Activated effector memory CD4-positive, alpha-beta T cell treated with Interleukin-2 at 50 U/mL for 16 hours (primary cell): Measurements from ENCODE around the gene MRPS18B.
A peak's percentile ranks its signal among the peaks of the same experiment; 100 is the strongest.
"Not testable (repeated sequence)": the region's sequence is repeated elsewhere in the genome, so short reads cannot be mapped to it uniquely, and the experiment has no call there.

ENCODE experiments used
- DNase-seq: peaks from one replicate; pipeline ENCODE4 v3.0.0-alpha.2; 2020

The MRPS18B gene

DNA sequence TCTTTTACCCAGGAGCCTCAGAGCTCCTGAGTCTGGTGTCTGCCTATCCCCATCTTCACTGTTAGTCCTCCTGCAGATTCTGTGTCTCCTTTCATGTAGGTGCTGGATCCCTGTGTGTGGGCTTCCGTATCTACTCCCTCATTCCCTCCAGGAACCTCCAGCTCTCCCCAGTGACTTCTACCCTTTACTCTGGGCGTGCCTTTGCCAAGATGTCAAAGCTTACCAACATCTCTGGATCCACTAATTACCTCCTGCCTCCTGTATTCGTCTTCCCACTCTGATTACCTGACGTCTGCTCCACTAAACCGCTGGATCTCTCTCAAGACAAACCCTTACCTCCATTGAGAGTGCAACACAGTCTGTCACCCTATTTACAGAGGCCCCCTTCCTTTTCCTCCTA, 27.1 kb downstream of the MRPS18B start:
- no peak for DNase-seq

DNA sequence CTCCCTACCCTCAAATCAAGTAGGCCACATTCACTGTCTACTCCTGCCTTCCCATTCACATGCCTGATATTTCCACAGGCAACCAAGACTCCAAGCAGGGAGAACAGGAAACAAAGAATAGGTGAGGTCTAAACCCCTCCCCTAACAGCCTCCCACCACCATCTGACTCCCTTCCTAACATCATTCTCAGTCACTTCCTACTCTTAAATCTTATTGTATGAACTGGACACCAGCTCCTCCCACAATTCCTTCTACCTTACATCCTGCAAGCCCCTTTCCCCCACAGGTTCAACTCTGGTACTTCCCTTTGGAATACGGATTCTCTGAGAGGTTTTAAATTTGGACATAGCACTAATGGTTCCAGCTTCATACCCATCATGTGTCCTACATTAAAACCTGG, 28.3 kb downstream of the MRPS18B start:
- DNase-seq: no peak

DNA sequence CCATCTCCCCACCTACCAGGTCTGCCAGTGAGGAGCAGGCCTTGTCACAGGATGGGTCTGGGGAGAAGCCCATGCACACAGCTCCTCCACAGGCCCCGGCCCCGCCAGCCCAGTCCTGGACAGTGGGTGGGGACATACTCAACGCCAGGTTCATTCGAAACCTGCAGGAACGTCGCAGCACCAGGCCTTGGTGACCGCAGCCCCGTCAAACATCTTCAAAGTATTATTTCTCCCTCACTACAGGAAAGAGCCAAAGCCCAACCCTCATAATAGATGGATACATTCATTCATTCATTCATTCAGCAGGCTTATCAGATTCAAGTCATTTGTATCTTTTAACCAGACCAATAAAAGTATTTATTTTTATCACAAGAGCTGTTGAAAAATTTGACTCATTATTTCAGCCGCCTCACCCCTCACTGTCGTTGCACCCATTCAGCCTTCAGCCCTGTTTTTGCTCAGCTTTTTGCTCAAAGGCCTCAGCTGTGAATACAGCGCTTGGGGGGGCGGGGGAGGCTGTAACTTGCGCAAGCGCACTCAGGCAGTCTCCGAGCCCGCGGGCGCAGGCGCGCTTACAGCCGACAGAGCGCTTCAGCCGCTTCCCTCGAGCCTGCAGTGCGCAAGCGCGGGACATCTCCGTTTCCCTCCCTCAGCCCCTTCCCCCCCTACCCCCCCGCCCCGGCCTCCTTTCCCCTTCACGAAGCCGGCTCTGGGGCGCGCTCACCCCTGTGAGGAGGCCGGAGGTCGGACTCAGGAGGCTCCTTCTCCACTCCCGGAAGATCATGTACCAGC, 29.0 kb downstream of the MRPS18B start, which contains the start of gene C6orf136:
Gene C6orf136 (plus strand): TSS at position 684 of the 792 bp plus-strand sequence. CDS start 99 bp downstream, at position 783.
- DNase-seq: peak; percentile 90

DNA sequence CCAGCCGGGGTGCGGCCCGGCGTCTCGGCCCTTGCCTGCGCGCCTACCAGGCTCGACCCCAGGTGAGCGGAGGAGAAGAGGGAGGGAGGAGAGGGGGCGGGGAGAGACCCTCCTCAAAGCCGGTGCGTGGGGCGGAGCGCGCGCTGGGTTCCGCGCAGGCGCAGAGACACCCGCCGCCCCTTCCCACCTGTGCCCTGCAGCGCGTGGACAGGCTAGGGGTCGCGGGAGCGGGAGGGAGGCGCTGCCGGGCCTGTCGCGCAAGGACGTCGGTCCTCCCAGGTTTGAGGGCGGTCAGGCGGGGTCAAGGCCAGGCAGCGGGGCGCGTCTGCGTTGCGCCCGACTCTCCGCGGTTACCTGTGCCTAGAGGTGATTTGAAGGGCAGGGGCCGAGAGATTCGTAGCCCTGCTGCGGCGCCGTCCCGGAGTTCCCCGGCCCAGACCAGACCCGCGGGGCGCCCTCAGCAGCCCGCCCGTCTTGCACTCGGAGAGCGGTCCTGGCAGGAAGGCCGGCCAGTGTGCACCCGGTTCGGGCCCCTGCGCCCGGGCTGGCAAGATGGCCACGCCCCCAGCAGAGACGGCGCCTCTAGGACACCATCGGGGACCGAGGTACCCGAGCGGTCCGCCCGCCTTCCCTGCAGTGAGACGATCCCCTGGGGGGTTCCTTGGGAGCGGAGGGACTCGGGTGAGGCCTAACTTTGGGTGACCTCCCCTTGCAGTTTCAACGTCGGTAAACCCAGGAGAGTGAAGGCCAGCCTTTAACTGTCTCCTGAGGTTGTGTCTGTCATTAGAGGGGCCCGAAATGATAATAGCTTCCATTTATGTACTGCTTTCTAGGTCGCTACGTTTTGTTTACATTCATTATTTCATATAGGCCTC, 29.8 kb downstream of the MRPS18B start:
- DNase-seq: peak; percentile 62

DNA sequence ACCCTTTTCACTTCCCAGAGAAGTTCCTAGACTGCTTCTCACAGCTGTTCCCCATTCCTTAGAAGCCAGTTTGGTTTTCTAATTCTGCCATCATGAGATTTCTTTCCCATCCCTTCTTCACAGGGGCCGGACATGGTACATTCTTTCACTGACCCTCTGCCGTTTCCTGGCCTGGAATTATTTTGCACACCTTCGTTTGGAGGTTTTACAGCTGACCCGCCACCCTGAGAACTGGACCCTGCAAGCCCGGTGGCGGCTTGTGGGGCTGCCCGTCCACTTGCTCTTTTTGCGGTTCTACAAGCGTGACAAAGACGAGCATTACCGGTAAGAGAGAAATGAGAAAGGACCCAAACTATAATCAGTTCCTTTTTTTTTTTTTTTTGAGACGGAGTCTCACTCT, 33.5 kb downstream of the MRPS18B start:
- DNase-seq: no peak

DNA sequence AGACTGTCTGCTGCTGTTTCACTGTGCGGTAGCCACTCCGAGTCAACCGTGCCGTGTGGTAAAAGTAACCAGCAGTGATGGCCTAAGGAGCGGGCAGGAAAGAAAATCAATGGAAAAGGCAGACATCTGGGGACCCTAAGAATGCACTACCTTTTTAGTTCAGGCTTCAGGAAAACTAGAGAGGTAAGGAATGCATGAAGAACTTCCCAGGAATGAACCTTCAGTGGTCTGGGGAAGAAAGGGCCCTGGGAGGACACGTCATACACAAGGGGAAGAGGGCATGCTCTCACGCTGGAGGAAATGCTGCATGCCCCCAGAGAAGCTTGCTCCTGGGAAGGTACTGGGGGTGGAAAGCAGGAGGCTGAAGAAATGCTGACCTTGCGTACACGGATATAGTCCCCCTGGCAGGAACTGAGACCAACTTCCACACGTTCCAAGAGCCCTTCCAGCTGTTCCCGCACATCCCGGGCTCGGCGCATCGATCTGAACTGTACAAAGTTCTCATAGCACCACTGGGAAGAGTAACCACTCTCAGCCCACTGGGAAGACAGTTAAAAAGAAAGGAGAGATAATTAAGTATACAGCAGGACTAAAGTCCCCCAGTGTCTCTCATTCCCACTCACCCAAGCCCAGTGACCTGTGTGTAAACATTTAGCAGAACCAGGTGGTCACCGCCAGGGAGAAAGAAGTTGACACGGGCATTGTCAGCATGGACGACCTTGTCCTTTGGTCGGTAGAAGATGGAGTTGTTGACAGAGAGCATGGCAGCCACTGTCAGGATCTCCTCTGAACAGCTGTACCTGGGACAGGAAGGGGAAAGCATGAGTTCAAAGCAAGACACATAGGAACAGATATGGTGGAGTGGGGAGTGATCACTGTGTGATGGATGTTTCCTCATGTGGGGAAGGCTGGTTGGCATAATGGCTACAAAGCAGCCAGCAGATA, 37.4 kb downstream of the MRPS18B start:
- no peak for DNase-seq

DNA sequence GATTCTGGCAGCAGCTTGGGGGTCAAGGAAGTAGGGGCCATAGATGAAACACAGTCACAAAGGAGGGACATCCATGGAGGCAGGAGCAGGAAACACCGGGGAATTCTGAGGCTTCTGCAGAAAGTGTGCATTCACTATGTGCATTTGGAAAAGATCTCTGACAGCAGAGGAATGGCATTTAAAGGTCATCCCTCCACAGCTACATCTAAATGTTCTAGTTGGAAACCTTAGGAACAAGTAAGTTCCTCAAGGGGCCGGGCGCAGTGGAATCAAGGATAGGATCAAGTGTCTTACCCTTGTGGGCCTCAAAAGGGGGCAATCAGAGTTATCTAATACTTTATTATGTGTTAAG, 38.1 kb downstream of the MRPS18B start:
- DNase-seq: no peak

DNA sequence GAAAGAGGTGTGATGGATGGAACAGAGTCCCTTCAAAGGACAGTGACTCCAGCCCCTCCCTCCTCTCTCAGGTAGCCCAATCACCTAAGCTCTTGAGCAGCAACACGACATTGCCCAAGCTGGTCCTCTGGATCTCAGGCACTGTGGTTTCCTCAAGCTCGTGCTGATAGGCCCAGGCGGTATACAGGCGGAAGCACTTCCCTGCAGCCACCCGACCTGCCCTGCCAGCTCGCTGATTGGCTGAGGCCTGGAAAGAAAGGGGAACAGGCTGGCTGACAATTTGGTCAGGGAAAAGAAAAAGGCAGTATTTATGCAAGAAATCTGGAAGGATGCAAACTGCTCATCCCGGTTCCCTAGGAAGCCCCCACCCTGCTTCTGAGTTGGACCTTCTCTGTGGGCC, 38.9 kb downstream of the MRPS18B start:
- DNase-seq: no peak

DNA sequence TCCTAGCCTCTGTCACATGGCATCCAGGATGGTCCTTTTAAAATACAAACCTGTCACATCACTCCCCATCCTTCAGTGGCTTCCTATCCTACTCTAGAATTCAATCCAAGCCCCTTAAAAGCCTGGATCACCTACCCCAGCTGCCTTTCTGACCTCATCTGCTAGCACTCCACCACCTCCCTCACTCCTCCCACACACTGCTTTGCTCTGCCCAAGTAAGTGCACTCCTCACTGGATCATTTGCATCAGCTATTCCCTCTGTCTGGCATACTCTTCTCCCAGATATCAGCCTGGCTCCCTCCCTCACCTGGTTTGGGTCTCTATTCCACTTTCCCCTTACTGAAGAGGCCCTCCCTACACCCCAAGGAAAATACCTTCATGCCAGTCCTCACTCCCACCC, 39.8 kb downstream of the MRPS18B start:
- DNase-seq: no peak

DNA sequence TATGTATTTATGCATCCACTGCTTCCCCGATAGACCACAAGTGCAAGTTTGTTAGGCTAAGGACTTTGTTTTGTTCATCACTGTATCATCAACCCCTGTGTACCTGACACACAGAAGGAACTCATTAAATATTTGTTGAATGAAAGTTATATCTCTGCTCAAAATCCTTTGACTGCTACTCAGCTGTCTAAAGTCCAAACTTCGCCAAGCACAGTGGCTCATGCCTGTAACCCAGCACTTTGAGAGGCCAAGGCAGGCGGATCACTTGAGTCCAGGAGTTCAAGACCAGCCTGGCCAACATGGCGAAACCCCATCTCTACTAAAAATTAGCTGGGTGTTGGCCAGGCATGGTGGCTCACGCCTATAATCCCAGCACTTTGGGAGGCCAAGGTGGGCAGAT, 40.3 kb downstream of the MRPS18B start:
- DNase-seq: not testable (repeated sequence)

DNA sequence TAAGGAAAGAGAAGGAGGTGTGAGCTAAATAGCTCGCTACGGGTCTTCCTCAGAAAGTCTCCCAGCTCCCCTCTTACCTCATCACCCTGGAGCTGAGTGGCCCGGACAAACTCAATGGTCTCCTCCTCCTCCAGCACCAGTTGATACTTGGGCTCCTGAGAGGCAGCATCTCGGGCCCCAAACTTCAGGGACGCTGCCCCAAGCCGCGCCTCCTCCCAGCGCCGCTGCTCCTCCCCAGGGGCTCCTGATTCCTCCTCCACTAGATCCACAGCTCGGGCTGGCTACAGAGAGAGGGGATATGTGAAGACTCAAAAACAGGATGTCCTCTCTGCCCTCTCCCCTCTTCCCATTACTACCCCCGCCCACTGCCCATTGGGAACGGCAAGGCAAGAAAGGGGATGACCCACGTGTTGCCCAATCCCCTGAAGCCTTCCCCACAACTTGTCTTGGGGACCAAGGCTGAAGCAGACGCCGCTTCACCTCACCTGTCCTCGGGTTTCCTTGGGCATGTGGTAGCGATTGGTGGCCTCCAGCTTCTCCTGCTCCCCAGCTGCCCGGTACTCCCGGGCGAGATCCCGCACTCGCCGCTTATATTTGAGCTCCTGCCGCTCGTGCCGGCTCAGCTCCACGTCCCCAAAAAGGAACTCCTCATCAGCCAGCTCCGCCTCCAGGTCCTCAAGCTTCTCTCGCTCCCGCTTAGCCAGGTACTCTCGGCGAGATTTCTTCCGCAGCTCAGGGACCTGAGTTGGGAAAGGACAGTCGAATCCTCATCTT, 47.5 kb downstream of the MRPS18B start:
- DNase-seq: no peak

DNA sequence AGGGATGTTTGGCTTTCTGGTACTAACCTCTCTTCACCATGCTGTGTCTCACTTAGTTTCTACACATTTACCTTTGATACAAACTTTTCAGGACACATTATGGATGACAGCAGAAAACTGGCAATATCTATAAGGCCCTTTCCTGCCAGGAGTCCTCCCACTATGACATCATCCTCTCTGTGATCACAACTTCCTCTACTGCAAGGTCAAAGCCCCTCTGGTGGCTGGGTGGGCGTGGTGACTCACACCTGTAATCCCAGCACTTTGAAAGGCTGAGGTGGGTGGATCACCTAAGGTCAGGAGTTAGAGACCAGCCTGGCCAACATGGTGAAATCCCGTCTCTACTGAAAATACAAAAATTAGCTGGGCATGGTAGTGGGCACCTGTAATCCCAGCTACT, 48.7 kb downstream of the MRPS18B start:
- DNase-seq: not testable (repeated sequence)

DNA sequence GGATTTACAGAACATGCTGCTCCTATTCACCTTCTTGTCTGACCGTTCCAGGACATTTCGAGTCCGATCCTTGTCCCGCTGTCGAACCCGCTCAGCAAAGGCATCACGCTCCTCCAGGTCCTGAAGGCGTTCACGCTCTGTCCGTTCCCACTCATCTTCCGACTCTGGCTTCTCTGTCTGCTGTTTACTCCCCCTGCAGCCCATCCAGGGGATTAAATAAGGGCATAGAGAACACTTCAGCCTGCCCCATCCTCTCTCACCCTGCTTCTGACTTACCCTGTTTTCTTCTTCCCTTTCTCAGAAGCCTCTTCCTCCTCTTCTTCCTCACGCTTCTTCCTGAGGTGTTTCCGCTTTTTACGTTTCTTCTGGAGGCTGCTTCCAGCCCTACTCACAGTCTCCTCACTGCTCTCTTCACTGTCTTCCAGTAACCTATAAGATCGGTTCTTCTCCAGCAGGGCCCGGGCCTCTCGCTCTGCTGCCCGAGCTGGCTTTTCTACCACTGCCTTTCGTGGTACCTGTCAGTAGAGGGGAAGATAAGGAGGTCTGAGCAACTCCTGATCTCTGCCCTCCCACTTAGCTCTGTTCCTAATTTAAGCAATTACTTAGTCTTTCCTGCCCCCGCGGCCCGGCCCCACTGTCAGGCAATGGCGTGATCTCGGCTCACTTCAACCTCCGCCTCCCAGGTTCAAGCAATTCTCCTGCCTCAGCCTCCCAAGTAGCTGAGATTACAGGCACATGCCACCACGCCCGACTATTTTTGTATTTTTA, 53.3 kb downstream of the MRPS18B start:
- no peak for DNase-seq

DNA sequence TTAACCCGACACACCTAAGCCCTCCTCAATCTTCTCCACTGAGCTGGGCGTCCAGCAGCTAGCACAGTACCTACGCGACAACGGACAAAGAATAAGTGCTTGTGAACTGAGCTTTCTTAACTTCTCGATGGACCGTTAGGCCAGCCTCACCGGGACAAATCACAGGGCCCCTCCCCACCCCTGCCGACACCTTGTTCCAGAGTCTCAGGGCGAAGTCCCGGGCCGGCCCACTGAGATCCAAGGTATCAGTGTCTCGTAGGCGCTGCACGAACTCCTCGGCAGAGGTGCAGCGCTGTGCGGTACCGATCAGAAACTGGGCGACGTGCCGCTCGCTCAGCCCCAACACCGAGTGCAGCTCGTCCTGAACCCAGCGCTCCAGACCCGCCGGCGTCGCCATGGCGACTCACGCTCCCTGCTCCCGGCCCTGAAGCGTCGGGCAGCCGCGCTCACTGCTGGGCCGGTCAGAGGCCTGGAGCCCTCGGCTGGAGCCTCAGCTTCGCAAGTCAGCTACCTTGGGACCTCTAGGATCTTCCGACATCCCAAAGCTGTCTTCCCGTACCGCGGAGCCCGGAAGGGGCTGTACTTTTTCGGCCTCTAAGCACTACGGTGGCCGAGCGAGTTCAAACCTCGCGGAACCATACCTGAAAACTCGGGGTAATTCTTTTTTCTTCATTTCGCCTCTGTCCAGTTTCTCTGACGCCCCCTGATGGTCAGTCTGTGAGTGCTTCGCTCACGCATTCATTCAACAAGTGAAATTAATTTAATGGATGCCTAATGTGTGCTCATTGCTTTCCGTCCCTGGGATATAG, 55.0 kb downstream of the MRPS18B start, which contains the start of gene DHX16:
Gene DHX16 (minus strand): TSS at position 562 of the 809 bp plus-strand sequence. CDS start 165 bp downstream, at position 397.
- peak; percentile 83 for DNase-seq
